K562 (cell line): Measurements from ENCODE around the gene DNAJC30. TPM values are rescaled to one million over a fixed set of nuclear protein-coding genes. Genes with fewer than 3 reads are reported as not detected.

Experiments
- ATAC-seq: fragments of 200-7000 bp; cut with Tn5 transposase; 3 replicates; pipeline ENCODE4 v1.9.1; 2020; ENCODE audit warnings: moderate library complexity
- BruUV-seq: library from RNA; stranded (reverse); fragments of 400-500 nt; replicated peaks from 2 replicates; lab custom pipeline; 2021; lab: Mats Ljungman, UMichigan
- CTCF ChIA-PET: fragments of 300-600 bp; formaldehyde crosslinking; extraction: SDS; loops from one replicate; lab custom pipeline; 2021; ENCODE audit warnings: low intra/inter-chr PET ratio; lab: Yijun Ruan, JAX
- POLR2A ChIA-PET: fragments of 300-600, 350-650 bp; sonication (Branson Sonifier 250); formaldehyde crosslinking; extraction: SDS; loops from one replicate; lab custom pipeline; 2021; ENCODE audit warnings: antibody characterized with exemption, inconsistent platforms; lab: Yijun Ruan, JAX
- DNase-seq, 4 experiments: peaks; one replicate each; pipeline versions ENCODE4 v3.0.0 to v3.0.0-alpha.2; 2011 to 2018; ENCODE audit warnings: low spot score in 3 of 4, mixed read lengths in 3 of 4; ENCODE audit errors: extremely low read depth in 1 of 4
- FAIRE-seq: peaks from 2 replicates; lab custom pipeline; 2011; peaks lifted over from hg19 to GRCh38; lab: Jason Lieb, UNC
- H2AFZ ChIP-seq: 2 replicates; pipeline ENCODE4 v1.6.0; 2011; ENCODE audit warnings: low read depth, low read length, control low read depth, inconsistent platforms
- H3K27ac ChIP-seq: fragments of 200-600 bp; 3 replicates; pipeline ENCODE4 v1.8.0; 2011; ENCODE audit warnings: low read depth, mild to moderate bottlenecking, control low read depth, inconsistent platforms, low read length, moderate library complexity, mixed read lengths; ENCODE audit errors: extremely low read depth
- H3K27me3 ChIP-seq, 2 experiments: fragments of 300-600 bp in 1 of 2; 2 replicates in 1 of 2; 3 replicates in 1 of 2; pipeline versions ENCODE4 v1.6.0 to v1.8.0; 2011; ENCODE audit warnings: inconsistent platforms in 2 of 2, low read length in 2 of 2, mild to moderate bottlenecking in 1 of 2, mixed read lengths in 1 of 2, moderate library complexity in 1 of 2; ENCODE audit not compliant: control insufficient read depth in 2 of 2, insufficient read depth in 2 of 2
- H3K36me3 ChIP-seq: fragments of 300-600 bp; 3 replicates; pipeline ENCODE4 v1.8.0; 2011; ENCODE audit warnings: mild to moderate bottlenecking, low read length, inconsistent platforms; ENCODE audit not compliant: control insufficient read depth, insufficient read depth
- H3K4me1 ChIP-seq, 2 experiments: fragments of 200-600 bp in 1 of 2; replicated peaks in 1 of 2; 2 replicates in 1 of 2; 3 replicates in 1 of 2; pipeline versions ENCODE4 v1.5.1 to v1.8.0; 2011; ENCODE audit warnings: inconsistent platforms in 2 of 2, low read length in 2 of 2, mild to moderate bottlenecking in 1 of 2, mixed read lengths in 1 of 2, moderate library complexity in 1 of 2; ENCODE audit not compliant: control insufficient read depth in 2 of 2, insufficient read depth in 2 of 2
- H3K4me2 ChIP-seq: 2 replicates; pipeline ENCODE4 v1.6.1; 2011; ENCODE audit warnings: low read length, control low read depth, inconsistent platforms, mixed read lengths; ENCODE audit not compliant: insufficient read depth
- H3K4me3 ChIP-seq: fragments of 200-600 bp; sonication (generic), shearing (Covaris generic); 2 replicates; pipeline ENCODE4 v1.5.1; 2016; ENCODE audit warnings: control low read depth, inconsistent platforms
- H3K79me2 ChIP-seq: fragments of 200-600 bp; 3 replicates; pipeline ENCODE4 v1.8.0; 2011; ENCODE audit warnings: low read length, inconsistent platforms; ENCODE audit not compliant: control insufficient read depth, insufficient read depth
- H3K9ac ChIP-seq, 2 experiments: 2 replicates each; pipeline versions ENCODE4 v1.6.0 to v1.6.1; 2011; ENCODE audit warnings: low read depth in 2 of 2, low read length in 2 of 2, control low read depth in 1 of 2, inconsistent platforms in 1 of 2, mild to moderate bottlenecking in 1 of 2, mixed read lengths in 1 of 2; ENCODE audit not compliant: insufficient read depth in 1 of 2
- H3K9me1 ChIP-seq: one replicate; pipeline ENCODE4 v1.6.0; 2011; ENCODE audit warnings: inconsistent platforms, mild to moderate bottlenecking, low read length, moderate library complexity; ENCODE audit not compliant: control insufficient read depth, insufficient read depth
- H3K9me3 ChIP-seq: replicated peaks from 2 replicates; pipeline ENCODE4 v1.5.1; 2011; ENCODE audit warnings: low read depth, low read length, inconsistent platforms; ENCODE audit not compliant: control insufficient read depth, insufficient read depth
- H4K20me1 ChIP-seq: replicated peaks from 2 replicates; pipeline ENCODE4 v1.6.1; 2011; ENCODE audit warnings: low read length, inconsistent platforms, mixed read lengths; ENCODE audit not compliant: control insufficient read depth, insufficient read depth
- AFF4 ChIP-seq: sonication (generic); formaldehyde crosslinking; IDR thresholded peaks from 2 replicates; pipeline ENCODE4 v1.8.0; 2023; ENCODE audit warnings: mild to moderate bottlenecking, missing genetic modification reagents
- ARNT ChIP-seq, 2 experiments: fragments of 450-650 bp; IDR thresholded peaks; 2 replicates each; pipeline ENCODE4 v1.6.1; 2016; ENCODE audit warnings: mild to moderate bottlenecking in 1 of 2
- BCOR ChIP-seq: fragments of 450-650 bp; IDR thresholded peaks from 2 replicates; pipeline ENCODE4 v1.6.1; 2016
- ETV5 ChIP-seq: sonication (generic); formaldehyde crosslinking; IDR thresholded peaks from 2 replicates; pipeline ENCODE4 v1.4.0; 2020; ENCODE audit warnings: low read depth, mild to moderate bottlenecking, missing genetic modification reagents
- HLTF ChIP-seq: fragments of 450-650 bp; IDR thresholded peaks from 2 replicates; pipeline ENCODE4 v1.6.1; 2016
- RB1 ChIP-seq: fragments of 450-650 bp; IDR thresholded peaks from 2 replicates; pipeline ENCODE4 v1.6.1; 2017; ENCODE audit warnings: low read depth, mild to moderate bottlenecking
- SPI1 ChIP-seq: IDR thresholded peaks from 2 replicates; pipeline ENCODE4 v1.6.1; 2011; ENCODE audit warnings: low read depth, low read length, control low read depth, borderline replicate concordance
- TEAD1 ChIP-seq, 2 experiments: fragments of 450-650 bp in 1 of 2; sonication (generic) in 1 of 2; formaldehyde crosslinking; IDR thresholded peaks; 2 replicates each; pipeline versions ENCODE4 v1.4.0 to v1.8.0; 2020 to 2022; ENCODE audit warnings: mild to moderate bottlenecking in 2 of 2, missing genetic modification reagents in 1 of 2
- XRCC5 ChIP-seq: fragments of 200-400 bp; formaldehyde crosslinking; IDR thresholded peaks from 2 replicates; pipeline ENCODE4 v1.6.1; 2017; ENCODE audit warnings: low read depth, mild to moderate bottlenecking, low read length
- ZNF507 ChIP-seq: conservative IDR thresholded peaks from 2 replicates; pipeline ENCODE4 v1.6.1; 2017; ENCODE audit warnings: missing genetic modification characterization, missing compliant biosample characterization
- WGBS: fragments of 100-300 bp; shearing (Covaris generic); methylation state at CpG from one replicate; pipeline ENCODE4 v1.1.6; 2016; ENCODE audit warnings: low coverage, mixed read lengths; ENCODE audit not compliant: insufficient coverage; ENCODE audit errors: missing lambda C conversion rate; 5-methylcytosine and 5-hydroxymethylcytosine counted together
- in situ Hi-C: fragments of 300-500 bp; cut with MboI; formaldehyde crosslinking; loops from 4 replicates; pipeline ENCODE4 v1.15.0; 2018; ENCODE audit warnings: inconsistent platforms, mixed read lengths
- intact Hi-C: fragments of 100-400 bp; cut with micrococcal nuclease; formaldehyde crosslinking; loops from 2 replicates; pipeline ENCODE4 v1.14.2; 2022
- polyA plus RNA-seq, 8 experiments: library from polyadenylated mRNA; depleted of rRNA in 4 of 8; stranded (reverse) in 5 of 8; unstranded in 3 of 8; fragments of >200 nt; fragmentation: Nextera tagmentation in 2 of 8; fragmentation: Illumina TruSeq in 1 of 8; extraction: Ambion mirVana in 2 of 8; extraction: Trizol in 1 of 8; gene quantifications; 2 replicates each; pipeline versions ENCODE4 v1.2.1 to v1.2.3, GENCODE V29; 2011 to 2014; ENCODE audit warnings: inconsistent platforms in 1 of 8, missing spikeins in 1 of 8
- total RNA-seq, 7 experiments: library from RNA; depleted of rRNA in 6 of 7; stranded (reverse); fragments of >200 nt in 6 of 7; fragmentation: Illumina TruSeq in 2 of 7; extraction: Trizol in 2 of 7; gene quantifications; 2 replicates each; pipeline versions ENCODE4 v1.2.1 to v1.2.3, GENCODE V29; 2011 to 2021; ENCODE audit warnings: low replicate concordance in 1 of 7
- TF ChIP-seq, protein P1 (sequence below), 2 experiments: fragments of 450-650 bp; IDR thresholded peaks; 2 replicates each; pipeline ENCODE4 v1.6.1; 2016
- TF ChIP-seq, protein P2 (sequence below): fragments of 250-450 bp; sonication (Bioruptor Pico); IDR thresholded peaks from 2 replicates; pipeline ENCODE4 v1.9.0; 2021; ENCODE audit warnings: mild to moderate bottlenecking, inconsistent platforms

DNAJC30 gene
- total and polyA plus RNA-seq, 9 of the 15 experiments (the other 6 are each of a cell fraction or from before 2014, with no cell fraction given): 1.1 to 11.3 (median 4.6) TPM

DNA sequence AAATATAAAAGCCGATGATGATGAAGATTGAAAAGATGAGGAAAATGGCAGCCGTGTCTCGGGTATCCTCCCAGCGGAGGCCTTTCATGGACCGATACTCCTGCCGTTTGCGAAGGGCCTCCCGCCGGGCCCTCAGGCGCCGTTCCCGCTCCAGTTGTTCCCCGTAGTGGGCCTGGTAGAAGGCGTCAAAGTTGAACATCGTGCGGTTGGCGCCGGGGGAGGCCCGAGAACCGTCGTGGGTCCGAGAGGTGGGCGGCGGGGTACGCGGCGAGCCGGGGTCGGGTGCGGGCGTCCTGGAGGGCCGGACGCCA lies 553 bp downstream of the DNAJC30 start (continued):
- TF ChIP-seq AFF4 (CRISPR knock-in tag) (0 out of 2 replicates have a peak, but pooled peaks have one; percentile 8), XRCC5 (0 out of 2 replicates have a peak, but pooled peaks have one; percentile 18), ETV5 (peak; percentile 3; the same call in 1 of the 2 replicates), TEAD1 (CRISPR knock-in tag; IDR thresholded peaks at IDR 0.05) (0 out of 4 replicates have a peak, but pooled peaks of 1 of the 2 experiments have one; percentile 7), RB1 (peak; percentile 16; the same call in 1 of the 2 replicates)

GRCh38 chr7:73681031-73681430 lies 2.2 kb downstream of the DNAJC30 start:
- Histone ChIP-seq H3K79me2 (peaks cover 73% of the 10 kb centered on the region), H3K36me3 (peaks cover 43% of the 10 kb centered on the region; the same call in 2 of the 3 replicates), H3K4me1 (peaks cover 35 to 45% of the 10 kb centered on the region in 2 experiments; a peak in 4 of 5 replicates), H4K20me1 (0 out of 2 replicates have a peak, but pooled peaks cover 7% of the 10 kb centered on the region), H3K4me3 (peak overlapping the region; percentile 99; the same call in 1 of the 2 replicates), H3K27me3 (no peaks in the 10 kb centered on the region), H3K9ac (peak overlapping the region; percentile 22; a peak in 2 of 4 replicates), H3K4me2 (peak overlapping the region; percentile 94), H3K9me1 (no peaks in the 10 kb centered on the region), H3K9me3 (no peaks in the 10 kb centered on the region), H3K27ac (no peak overlapping the region), H2AFZ (no peak overlapping the region)
- CTCF ChIA-PET: no interaction called here
- POLR2A ChIA-PET: interaction anchor here (1.4 kb wide), 1 partner anchor 74 kb away, joined by 5 read pairs; no protein-coding TSS in a partner anchor
- in situ Hi-C loops: no loop called here
- intact Hi-C loops: loop anchor here (5.0 kb wide), 1 partner anchor 36 kb away; the partner anchor contains the start of gene STX1A
- BruUV-seq: no TSS peak
- TF ChIP-seq SPI1 (no peak), ARNT (IDR thresholded peaks at IDR 0.05) (no peak), ZNF507 (tag) (no peak), HLTF (no peak), BCOR (no peak)
- TF ChIP-seq, protein P1, sequence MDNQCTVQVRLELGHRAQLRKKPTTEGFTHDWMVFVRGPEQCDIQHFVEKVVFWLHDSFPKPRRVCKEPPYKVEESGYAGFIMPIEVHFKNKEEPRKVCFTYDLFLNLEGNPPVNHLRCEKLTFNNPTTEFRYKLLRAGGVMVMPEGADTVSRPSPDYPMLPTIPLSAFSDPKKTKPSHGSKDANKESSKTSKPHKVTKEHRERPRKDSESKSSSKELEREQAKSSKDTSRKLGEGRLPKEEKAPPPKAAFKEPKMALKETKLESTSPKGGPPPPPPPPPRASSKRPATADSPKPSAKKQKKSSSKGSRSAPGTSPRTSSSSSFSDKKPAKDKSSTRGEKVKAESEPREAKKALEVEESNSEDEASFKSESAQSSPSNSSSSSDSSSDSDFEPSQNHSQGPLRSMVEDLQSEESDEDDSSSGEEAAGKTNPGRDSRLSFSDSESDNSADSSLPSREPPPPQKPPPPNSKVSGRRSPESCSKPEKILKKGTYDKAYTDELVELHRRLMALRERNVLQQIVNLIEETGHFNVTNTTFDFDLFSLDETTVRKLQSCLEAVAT (IDR thresholded peaks at IDR 0.05): no peak
- TF ChIP-seq, protein P2, sequence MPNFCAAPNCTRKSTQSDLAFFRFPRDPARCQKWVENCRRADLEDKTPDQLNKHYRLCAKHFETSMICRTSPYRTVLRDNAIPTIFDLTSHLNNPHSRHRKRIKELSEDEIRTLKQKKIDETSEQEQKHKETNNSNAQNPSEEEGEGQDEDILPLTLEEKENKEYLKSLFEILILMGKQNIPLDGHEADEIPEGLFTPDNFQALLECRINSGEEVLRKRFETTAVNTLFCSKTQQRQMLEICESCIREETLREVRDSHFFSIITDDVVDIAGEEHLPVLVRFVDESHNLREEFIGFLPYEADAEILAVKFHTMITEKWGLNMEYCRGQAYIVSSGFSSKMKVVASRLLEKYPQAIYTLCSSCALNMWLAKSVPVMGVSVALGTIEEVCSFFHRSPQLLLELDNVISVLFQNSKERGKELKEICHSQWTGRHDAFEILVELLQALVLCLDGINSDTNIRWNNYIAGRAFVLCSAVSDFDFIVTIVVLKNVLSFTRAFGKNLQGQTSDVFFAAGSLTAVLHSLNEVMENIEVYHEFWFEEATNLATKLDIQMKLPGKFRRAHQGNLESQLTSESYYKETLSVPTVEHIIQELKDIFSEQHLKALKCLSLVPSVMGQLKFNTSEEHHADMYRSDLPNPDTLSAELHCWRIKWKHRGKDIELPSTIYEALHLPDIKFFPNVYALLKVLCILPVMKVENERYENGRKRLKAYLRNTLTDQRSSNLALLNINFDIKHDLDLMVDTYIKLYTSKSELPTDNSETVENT: no peak
- ATAC-seq: no peak
- WGBS: 62% methylated on average over 8 of the region's 8 CpGs
- peak; percentile 29 for FAIRE-seq
- DNase-seq: no peak
